Measurements from ENCODE around the gene SEPTIN5. TPM values are rescaled to one million over a fixed set of nuclear protein-coding genes. Genes with fewer than 3 reads are reported as not detected.

Gene SEPTIN5
- total RNA-seq, 1 experiment from 2014 or later, result 36.0 TPM

- Histone ChIP-seq H3K36me3 (replicated peaks; ENCODE audit: control insufficient read depth, insufficient read depth, low read length) (no peaks in the 10 kb centered on the region), H3K27me3 (ENCODE audit: control insufficient read depth, insufficient read depth, low read length) (no peaks in the 10 kb centered on the region), H3K4me3 (ENCODE audit: insufficient read depth, low read depth, low read length) (no peak overlapping the region)
- DNase-seq, result no peak
These were observed 23.8 kb downstream of the SEPTIN5 start for GRCh38 chr22:19737846-19738663.

- H3K27me3 ChIP-seq (ENCODE audit: control insufficient read depth, insufficient read depth, low read length), result no peaks in the 10 kb centered on the region
- H3K36me3 ChIP-seq (replicated peaks; ENCODE audit: control insufficient read depth, insufficient read depth, low read length), result no peaks in the 10 kb centered on the region
- no peak for DNase-seq
- no peak overlapping the region for H3K4me3 ChIP-seq (ENCODE audit: insufficient read depth, low read depth, low read length)
These were observed 24.6 kb downstream of the SEPTIN5 start for GRCh38 chr22:19738664-19739447.

- no peak for DNase-seq
- Histone ChIP-seq H3K27me3 (ENCODE audit: control insufficient read depth, insufficient read depth, low read length) (no peaks in the 10 kb centered on the region), H3K36me3 (replicated peaks; ENCODE audit: control insufficient read depth, insufficient read depth, low read length) (no peaks in the 10 kb centered on the region), H3K4me3 (ENCODE audit: insufficient read depth, low read depth, low read length) (no peak overlapping the region)
These were observed 25.2 kb downstream of the SEPTIN5 start for GRCh38 chr22:19739448-19739895.

- Histone ChIP-seq H3K36me3 (replicated peaks; ENCODE audit: control insufficient read depth, insufficient read depth, low read length) (no peaks in the 10 kb centered on the region), H3K4me3 (ENCODE audit: insufficient read depth, low read depth, low read length) (no peak overlapping the region), H3K27me3 (ENCODE audit: control insufficient read depth, insufficient read depth, low read length) (no peaks in the 10 kb centered on the region)
- no peak for DNase-seq
These were observed 25.7 kb downstream of the SEPTIN5 start for GRCh38 chr22:19739911-19740449.

- Histone ChIP-seq H3K4me3 (ENCODE audit: insufficient read depth, low read depth, low read length) (no peak overlapping the region), H3K36me3 (replicated peaks; ENCODE audit: control insufficient read depth, insufficient read depth, low read length) (no peaks in the 10 kb centered on the region), H3K27me3 (ENCODE audit: control insufficient read depth, insufficient read depth, low read length) (no peaks in the 10 kb centered on the region)
- DNase-seq, result no peak
These were observed 26.3 kb downstream of the SEPTIN5 start for GRCh38 chr22:19740586-19740985.

- H3K4me3 ChIP-seq (ENCODE audit: insufficient read depth, low read depth, low read length), result no peak overlapping the region
- H3K27me3 ChIP-seq (ENCODE audit: control insufficient read depth, insufficient read depth, low read length), result no peaks in the 10 kb centered on the region
- H3K36me3 ChIP-seq (replicated peaks; ENCODE audit: control insufficient read depth, insufficient read depth, low read length), result no peaks in the 10 kb centered on the region
- no peak for DNase-seq
These were observed 26.8 kb downstream of the SEPTIN5 start for GRCh38 chr22:19741053-19741452.

- Histone ChIP-seq H3K27me3 (ENCODE audit: control insufficient read depth, insufficient read depth, low read length) (no peaks in the 10 kb centered on the region), H3K4me3 (ENCODE audit: insufficient read depth, low read depth, low read length) (no peak overlapping the region), H3K36me3 (replicated peaks; ENCODE audit: control insufficient read depth, insufficient read depth, low read length) (no peaks in the 10 kb centered on the region)
- no peak for DNase-seq
These were observed 28.1 kb downstream of the SEPTIN5 start for GRCh38 chr22:19742160-19743066.

- Histone ChIP-seq H3K4me3 (ENCODE audit: insufficient read depth, low read depth, low read length) (no peak overlapping the region), H3K27me3 (ENCODE audit: control insufficient read depth, insufficient read depth, low read length) (no peaks in the 10 kb centered on the region), H3K36me3 (replicated peaks; ENCODE audit: control insufficient read depth, insufficient read depth, low read length) (no peaks in the 10 kb centered on the region)
- no peak for DNase-seq
These were observed 28.8 kb downstream of the SEPTIN5 start for GRCh38 chr22:19743081-19743480.

GRCh38 chr22:19743651-19744050 lies 29.3 kb downstream of the SEPTIN5 start:
- H3K4me3 ChIP-seq (ENCODE audit: insufficient read depth, low read depth, low read length), result no peak overlapping the region
- H3K36me3 ChIP-seq (replicated peaks; ENCODE audit: control insufficient read depth, insufficient read depth, low read length), result no peaks in the 10 kb centered on the region
- no peak for DNase-seq
- H3K27me3 ChIP-seq (ENCODE audit: control insufficient read depth, insufficient read depth, low read length), result no peaks in the 10 kb centered on the region

GRCh38 chr22:19744350-19745006 lies 30.2 kb downstream of the SEPTIN5 start:
- H3K27me3 ChIP-seq (ENCODE audit: control insufficient read depth, insufficient read depth, low read length), result no peaks in the 10 kb centered on the region
- no peak for DNase-seq
- H3K36me3 ChIP-seq (replicated peaks; ENCODE audit: control insufficient read depth, insufficient read depth, low read length), result no peaks in the 10 kb centered on the region
- no peak overlapping the region for H3K4me3 ChIP-seq (ENCODE audit: insufficient read depth, low read depth, low read length)

GRCh38 chr22:19745155-19746101 lies 31.1 kb downstream of the SEPTIN5 start:
- DNase-seq, result peak; percentile 72
- H3K27me3 ChIP-seq (ENCODE audit: control insufficient read depth, insufficient read depth, low read length), result no peaks in the 10 kb centered on the region

GRCh38 chr22:19746726-19747125 lies 32.4 kb downstream of the SEPTIN5 start:
- no peak for DNase-seq
- H3K36me3 ChIP-seq (replicated peaks; ENCODE audit: control insufficient read depth, insufficient read depth, low read length), result no peaks in the 10 kb centered on the region
- no peak overlapping the region for H3K4me3 ChIP-seq (ENCODE audit: insufficient read depth, low read depth, low read length)
- no peaks in the 10 kb centered on the region for H3K27me3 ChIP-seq (ENCODE audit: control insufficient read depth, insufficient read depth, low read length)

More at GRCh38 chr22:19745155-19746101, 31.1 kb downstream of the SEPTIN5 start:
- no peaks in the 10 kb centered on the region for H3K36me3 ChIP-seq (replicated peaks; ENCODE audit: control insufficient read depth, insufficient read depth, low read length)
- no peak overlapping the region for H3K4me3 ChIP-seq (ENCODE audit: insufficient read depth, low read depth, low read length)

- Histone ChIP-seq H3K27me3 (ENCODE audit: control insufficient read depth, insufficient read depth, low read length) (no peaks in the 10 kb centered on the region), H3K4me3 (ENCODE audit: insufficient read depth, low read depth, low read length) (no peak overlapping the region), H3K36me3 (replicated peaks; ENCODE audit: control insufficient read depth, insufficient read depth, low read length) (no peaks in the 10 kb centered on the region)
- no peak for DNase-seq
These were observed 33.2 kb downstream of the SEPTIN5 start for GRCh38 chr22:19747551-19747950.
